ENCODE results near the gene SRXN1.

The SRXN1 gene

DNA sequence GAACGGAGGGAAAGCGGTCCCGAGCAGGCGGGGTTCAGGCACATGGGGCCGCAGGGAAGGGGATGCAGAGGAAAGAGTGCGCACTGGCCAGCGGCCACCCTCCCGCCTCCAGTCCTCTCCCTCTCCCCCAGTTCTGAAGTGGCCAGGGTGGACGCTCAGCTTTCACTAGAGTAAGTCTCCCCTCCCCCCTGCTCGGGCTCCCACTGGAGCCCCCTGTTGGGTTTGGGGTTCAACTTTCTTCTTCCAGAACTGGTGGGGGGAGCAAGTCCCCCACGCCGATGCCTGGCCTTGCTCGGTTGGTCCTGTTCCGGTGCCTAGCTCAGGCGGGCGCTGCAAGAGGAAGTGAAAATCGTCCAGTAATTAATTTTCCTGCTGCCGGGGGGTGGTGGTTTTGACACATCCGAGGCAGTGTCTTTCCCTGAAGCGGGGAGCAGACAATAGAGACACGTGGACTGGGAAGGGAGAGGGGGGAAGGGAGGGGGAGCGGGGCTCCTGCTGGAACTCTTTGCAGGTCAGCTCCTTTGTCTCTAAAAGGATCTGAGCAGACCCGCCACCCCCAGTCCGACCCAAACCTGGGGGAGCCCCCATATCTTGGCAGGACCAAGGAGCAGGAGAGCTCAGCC, 23.4 kb upstream of the SRXN1 start:
- Histone ChIP-seq H3K4me3 (ENCODE audit: low read depth in 1 of 2, low read length in 2 of 2) (no peak overlapping the region), H2AFZ (ENCODE audit: low read depth, low read length) (no peak overlapping the region), H3K4me2 (ENCODE audit: insufficient read depth, low read length) (no peak overlapping the region), H3K36me3 (ENCODE audit: insufficient read depth, low read length) (no peaks in the 10 kb centered on the region), H3K9ac (ENCODE audit: low read depth, low read length) (no peak overlapping the region), H3K4me1 (ENCODE audit: insufficient read depth, low read length) (no peaks in the 10 kb centered on the region), H3K27me3 (ENCODE audit: insufficient read depth, low read length, poor library complexity) (peaks cover 22% of the 10 kb centered on the region), H3K27ac (ENCODE audit: low read length) (no peak overlapping the region), H4K20me1 (ENCODE audit: insufficient read depth, low read length) (0 out of 2 replicates have a peak, but pooled peaks cover 2% of the 10 kb centered on the region), H3K9me3 (ENCODE audit: insufficient read depth, low read length, severe bottlenecking) (no peaks in the 10 kb centered on the region), H3K79me2 (ENCODE audit: insufficient read depth, low read length) (no peaks in the 10 kb centered on the region)
- ATAC-seq (ENCODE audit: insufficient read depth, low read depth), result no peak
- no peak for DNase-seq
- TF ChIP-seq, protein P1, sequence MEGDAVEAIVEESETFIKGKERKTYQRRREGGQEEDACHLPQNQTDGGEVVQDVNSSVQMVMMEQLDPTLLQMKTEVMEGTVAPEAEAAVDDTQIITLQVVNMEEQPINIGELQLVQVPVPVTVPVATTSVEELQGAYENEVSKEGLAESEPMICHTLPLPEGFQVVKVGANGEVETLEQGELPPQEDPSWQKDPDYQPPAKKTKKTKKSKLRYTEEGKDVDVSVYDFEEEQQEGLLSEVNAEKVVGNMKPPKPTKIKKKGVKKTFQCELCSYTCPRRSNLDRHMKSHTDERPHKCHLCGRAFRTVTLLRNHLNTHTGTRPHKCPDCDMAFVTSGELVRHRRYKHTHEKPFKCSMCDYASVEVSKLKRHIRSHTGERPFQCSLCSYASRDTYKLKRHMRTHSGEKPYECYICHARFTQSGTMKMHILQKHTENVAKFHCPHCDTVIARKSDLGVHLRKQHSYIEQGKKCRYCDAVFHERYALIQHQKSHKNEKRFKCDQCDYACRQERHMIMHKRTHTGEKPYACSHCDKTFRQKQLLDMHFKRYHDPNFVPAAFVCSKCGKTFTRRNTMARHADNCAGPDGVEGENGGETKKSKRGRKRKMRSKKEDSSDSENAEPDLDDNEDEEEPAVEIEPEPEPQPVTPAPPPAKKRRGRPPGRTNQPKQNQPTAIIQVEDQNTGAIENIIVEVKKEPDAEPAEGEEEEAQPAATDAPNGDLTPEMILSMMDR (IDR thresholded peaks at IDR 0.05; ENCODE audit: borderline replicate concordance, extremely low read depth, low read length, poor library complexity, severe bottlenecking), result no peak
- no peak for TF ChIP-seq EZH2 (IDR thresholded peaks at IDR 0.05; ENCODE audit: borderline replicate concordance, low read depth, low read length, severe bottlenecking)

DNA sequence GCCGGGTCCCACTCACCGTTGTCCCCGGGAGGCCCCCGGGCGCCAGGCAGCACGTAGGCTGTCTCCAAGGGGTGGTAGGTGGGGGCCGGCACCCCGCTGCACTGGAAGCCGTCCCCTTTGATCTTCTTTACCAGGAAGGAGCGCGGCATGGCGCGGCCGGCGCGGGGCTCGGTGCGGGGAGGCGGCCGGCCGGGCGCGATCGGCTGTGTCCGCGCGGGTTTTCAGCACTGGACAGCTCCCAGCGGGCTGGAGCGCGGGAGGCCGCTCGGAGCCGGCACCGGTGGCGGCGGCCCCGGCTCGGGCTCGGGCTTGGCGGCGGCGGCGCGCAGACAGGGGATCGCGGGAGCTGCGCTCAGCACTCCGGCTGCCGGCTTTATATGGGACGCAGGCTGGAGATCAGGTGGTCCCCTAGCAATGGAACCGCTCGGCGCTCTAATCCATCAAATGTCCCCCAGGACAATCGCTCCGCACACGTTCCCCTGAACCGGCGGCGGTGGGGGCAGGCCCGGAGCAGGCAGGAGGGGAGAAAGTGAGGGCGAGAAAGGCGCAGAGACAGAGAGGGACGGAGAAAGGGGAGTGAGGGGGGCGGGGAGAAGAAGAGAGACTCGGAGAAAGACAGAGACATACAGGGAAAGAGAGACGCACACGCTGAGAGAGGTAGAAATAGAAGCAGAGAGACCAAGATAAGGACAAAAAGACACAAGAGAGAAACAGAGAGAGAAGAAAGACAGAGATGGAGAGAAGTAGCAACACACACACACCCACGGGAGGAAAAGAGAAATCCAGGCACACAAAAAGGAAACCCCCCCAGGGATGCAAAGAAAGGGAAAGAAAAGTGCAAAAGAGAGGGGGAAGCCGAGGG, 22.7 kb upstream of the SRXN1 start, which contains the start of gene SCRT2:
Gene SCRT2 (minus strand): TSS at position 350 of the 862 bp plus-strand sequence. CDS start 201 bp downstream, at position 149.
- Histone ChIP-seq H3K36me3 (ENCODE audit: insufficient read depth, low read length) (no peaks in the 10 kb centered on the region), H3K9ac (ENCODE audit: low read depth, low read length) (no peak within 1 kb of the TSS), H3K27ac (ENCODE audit: low read length) (no peak within 1 kb of the TSS), H3K4me1 (ENCODE audit: insufficient read depth, low read length) (no peaks in the 10 kb centered on the region), H3K9me3 (ENCODE audit: insufficient read depth, low read length, severe bottlenecking) (no peaks in the 10 kb centered on the region), H3K4me3 (ENCODE audit: low read depth in 1 of 2, low read length in 2 of 2) (no peak within 1 kb of the TSS), H2AFZ (ENCODE audit: low read depth, low read length) (no peak within 1 kb of the TSS), H3K27me3 (ENCODE audit: insufficient read depth, low read length, poor library complexity) (peaks cover 30% of the 10 kb centered on the region), H4K20me1 (ENCODE audit: insufficient read depth, low read length) (peaks cover 2% of the 10 kb centered on the region; the same call in 1 of the 2 replicates), H3K4me2 (ENCODE audit: insufficient read depth, low read length) (no peak within 1 kb of the TSS), H3K79me2 (ENCODE audit: insufficient read depth, low read length) (no peaks in the 10 kb centered on the region)
- DNase-seq (no peak), ATAC-seq (ENCODE audit: insufficient read depth, low read depth) (no peak)
- TF ChIP-seq, protein P1 (IDR thresholded peaks at IDR 0.05; ENCODE audit: borderline replicate concordance, extremely low read depth, low read length, poor library complexity, severe bottlenecking), result no peak
- no peak for TF ChIP-seq EZH2 (IDR thresholded peaks at IDR 0.05; ENCODE audit: borderline replicate concordance, low read depth, low read length, severe bottlenecking)

DNA sequence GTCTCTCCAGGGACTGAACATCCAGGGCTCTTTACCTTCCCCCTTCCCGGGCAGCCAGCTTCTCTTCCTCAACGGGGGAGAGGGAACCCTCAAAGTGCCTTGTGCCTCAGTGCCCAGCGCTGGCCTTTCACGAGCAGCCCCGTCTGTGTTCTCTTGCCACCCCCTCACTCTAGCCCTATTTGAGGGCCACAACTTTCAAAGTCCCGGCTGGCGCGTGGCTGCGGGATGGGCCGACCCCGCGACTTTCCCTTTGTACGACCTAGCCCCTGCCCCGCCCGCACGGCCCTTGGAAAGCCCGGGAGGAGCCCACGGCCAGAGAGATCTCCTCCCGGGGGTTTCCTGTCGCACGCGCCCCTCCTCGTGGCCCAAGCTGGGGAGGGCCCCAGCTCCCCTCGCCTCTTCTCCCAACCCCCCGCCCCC, 22.0 kb upstream of the SRXN1 start:
- H3K4me1 ChIP-seq (ENCODE audit: insufficient read depth, low read length), result no peaks in the 10 kb centered on the region
- no peaks in the 10 kb centered on the region for H3K36me3 ChIP-seq (ENCODE audit: insufficient read depth, low read length)
- no peak overlapping the region for H3K9ac ChIP-seq (ENCODE audit: low read depth, low read length)

More for the DNA sequence above, 22.0 kb upstream of the SRXN1 start:
- Histone ChIP-seq H3K27me3 (ENCODE audit: insufficient read depth, low read length, poor library complexity) (peaks cover 35% of the 10 kb centered on the region), H4K20me1 (ENCODE audit: insufficient read depth, low read length) (peaks cover 2% of the 10 kb centered on the region; the same call in 1 of the 2 replicates), H3K9me3 (ENCODE audit: insufficient read depth, low read length, severe bottlenecking) (no peaks in the 10 kb centered on the region), H3K79me2 (ENCODE audit: insufficient read depth, low read length) (no peaks in the 10 kb centered on the region), H3K4me3 (ENCODE audit: low read depth in 1 of 2, low read length in 2 of 2) (no peak overlapping the region), H3K27ac (ENCODE audit: low read length) (no peak overlapping the region), H2AFZ (ENCODE audit: low read depth, low read length) (no peak overlapping the region), H3K4me2 (ENCODE audit: insufficient read depth, low read length) (no peak overlapping the region)
- TF ChIP-seq, protein P1 (IDR thresholded peaks at IDR 0.05; ENCODE audit: borderline replicate concordance, extremely low read depth, low read length, poor library complexity, severe bottlenecking), result no peak
- no peak for TF ChIP-seq EZH2 (IDR thresholded peaks at IDR 0.05; ENCODE audit: borderline replicate concordance, low read depth, low read length, severe bottlenecking)
- no peak for DNase-seq
- no peak for ATAC-seq (ENCODE audit: insufficient read depth, low read depth)
